ENCODE data around the gene CHST9.

- TF ChIP-seq, protein P1, sequence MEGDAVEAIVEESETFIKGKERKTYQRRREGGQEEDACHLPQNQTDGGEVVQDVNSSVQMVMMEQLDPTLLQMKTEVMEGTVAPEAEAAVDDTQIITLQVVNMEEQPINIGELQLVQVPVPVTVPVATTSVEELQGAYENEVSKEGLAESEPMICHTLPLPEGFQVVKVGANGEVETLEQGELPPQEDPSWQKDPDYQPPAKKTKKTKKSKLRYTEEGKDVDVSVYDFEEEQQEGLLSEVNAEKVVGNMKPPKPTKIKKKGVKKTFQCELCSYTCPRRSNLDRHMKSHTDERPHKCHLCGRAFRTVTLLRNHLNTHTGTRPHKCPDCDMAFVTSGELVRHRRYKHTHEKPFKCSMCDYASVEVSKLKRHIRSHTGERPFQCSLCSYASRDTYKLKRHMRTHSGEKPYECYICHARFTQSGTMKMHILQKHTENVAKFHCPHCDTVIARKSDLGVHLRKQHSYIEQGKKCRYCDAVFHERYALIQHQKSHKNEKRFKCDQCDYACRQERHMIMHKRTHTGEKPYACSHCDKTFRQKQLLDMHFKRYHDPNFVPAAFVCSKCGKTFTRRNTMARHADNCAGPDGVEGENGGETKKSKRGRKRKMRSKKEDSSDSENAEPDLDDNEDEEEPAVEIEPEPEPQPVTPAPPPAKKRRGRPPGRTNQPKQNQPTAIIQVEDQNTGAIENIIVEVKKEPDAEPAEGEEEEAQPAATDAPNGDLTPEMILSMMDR (IDR thresholded peaks at IDR 0.05) = no peak
- TF ChIP-seq POLR2AphosphoS5 (IDR thresholded peaks at IDR 0.05) = no peak
- no peak for TF ChIP-seq EP300 (IDR thresholded peaks at IDR 0.05)
These were observed 219.9 kb downstream of the CHST9 start for GRCh38 chr18:26965206-26965605.

Measured in sigmoid colon (tissue), 4 donors.